ENCODE data around the gene MATR3.
"Not testable (repeated sequence)": the region's sequence is repeated elsewhere in the genome, so short reads cannot be mapped to it uniquely, and the experiment has no call there.

The MATR3 gene

DNA sequence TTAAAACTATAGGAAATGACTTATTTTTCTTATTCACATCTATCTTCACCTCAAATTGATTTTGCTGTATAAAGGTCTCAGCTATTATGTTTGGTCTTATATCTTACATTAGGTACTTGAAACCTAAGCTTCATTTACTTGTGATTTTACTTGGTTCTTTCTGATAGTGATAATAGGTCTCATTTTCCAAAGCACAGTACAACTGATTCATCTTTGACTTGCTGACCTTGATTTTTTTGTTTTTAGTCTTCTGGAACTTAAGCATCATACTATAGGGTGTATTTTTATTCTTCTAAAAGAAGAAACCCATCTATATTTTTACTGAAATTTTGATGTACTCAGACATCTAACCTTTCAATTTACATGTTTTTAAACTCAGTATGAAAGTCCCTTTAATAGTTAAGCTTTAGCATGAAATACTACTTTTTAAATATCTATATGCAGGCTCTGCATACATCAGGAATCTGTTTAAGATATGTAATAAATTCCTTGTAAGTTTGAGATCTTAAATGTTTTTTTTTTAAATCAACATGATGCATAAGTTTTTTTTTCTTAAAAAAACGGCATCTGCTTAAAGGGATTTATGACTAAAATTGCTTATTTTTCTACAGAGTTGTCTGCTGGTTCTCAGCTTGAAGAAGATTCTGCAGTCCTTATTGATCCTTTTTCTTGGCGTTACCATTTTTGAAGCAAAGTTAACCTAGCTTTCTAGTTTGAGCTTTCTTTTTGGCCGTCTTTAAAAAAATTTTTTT lies 13.3 kb downstream of the MATR3 start:
- Histone ChIP-seq H3K36me3 (peaks cover 3 to 70% (median 34%) of the 10 kb centered on the region in 11 experiments; a peak in 19 of 22 replicates), H3K4me2 (peak overlapping the region in 6 of 11 experiments; percentile 17 to 65 (median 38); a peak in 7 of 22 replicates), H3K9me3 (replicated peaks in 1 of 11) (no peaks in the 10 kb centered on the region), H3K4me1 (peaks cover 23 to 96% (median 64%) of the 10 kb centered on the region in 10 experiments), H3K27me3 (no peaks in the 10 kb centered on the region), H3K27ac (no peak overlapping the region), H3K4me3 (no peak overlapping the region), H3K9ac (no peak overlapping the region), H4K20me1 (peaks cover 100% of the 10 kb centered on the region in 11 experiments)
- no peak for TF ChIP-seq Cebpa-rat (IDR thresholded peaks at IDR 0.05)

DNA sequence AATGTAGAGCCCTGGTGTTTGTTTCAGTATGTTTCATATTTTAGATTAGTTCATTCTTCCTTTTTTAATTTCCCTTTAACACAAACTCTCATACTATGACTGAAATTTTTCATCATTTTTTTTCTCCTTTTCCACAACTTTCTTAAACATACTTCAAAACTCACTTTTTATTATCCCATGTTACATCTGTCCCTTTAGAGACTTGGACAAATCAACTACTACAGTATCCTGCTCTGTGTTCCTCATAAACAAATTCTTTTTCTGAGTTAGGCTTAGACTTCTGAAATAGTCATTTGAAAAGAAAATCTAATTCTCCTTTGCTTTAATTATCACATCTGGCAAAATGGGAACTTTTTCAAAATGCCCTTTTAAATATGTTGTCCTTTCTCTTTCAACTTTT lies 15.3 kb downstream of the MATR3 start:
- TF ChIP-seq Cebpa-rat (IDR thresholded peaks at IDR 0.05) = no peak
- Histone ChIP-seq H3K4me2 (peak overlapping the region in 9 of 11 experiments; percentile 17 to 65 (median 34); a peak in 10 of 22 replicates), H3K27me3 (no peaks in the 10 kb centered on the region), H3K9me3 (replicated peaks in 1 of 11) (no peaks in the 10 kb centered on the region), H3K4me1 (peaks cover 17 to 88% (median 55%) of the 10 kb centered on the region in 10 experiments), H3K36me3 (peaks cover 6 to 70% (median 39%) of the 10 kb centered on the region in 11 experiments; a peak in 20 of 22 replicates), H3K4me3 (no peak overlapping the region), H3K27ac (peak overlapping the region in 1 of 11 experiments; percentile 13; a peak in 2 of 22 replicates), H4K20me1 (peaks cover 100% of the 10 kb centered on the region in 11 experiments), H3K9ac (no peak overlapping the region)

DNA sequence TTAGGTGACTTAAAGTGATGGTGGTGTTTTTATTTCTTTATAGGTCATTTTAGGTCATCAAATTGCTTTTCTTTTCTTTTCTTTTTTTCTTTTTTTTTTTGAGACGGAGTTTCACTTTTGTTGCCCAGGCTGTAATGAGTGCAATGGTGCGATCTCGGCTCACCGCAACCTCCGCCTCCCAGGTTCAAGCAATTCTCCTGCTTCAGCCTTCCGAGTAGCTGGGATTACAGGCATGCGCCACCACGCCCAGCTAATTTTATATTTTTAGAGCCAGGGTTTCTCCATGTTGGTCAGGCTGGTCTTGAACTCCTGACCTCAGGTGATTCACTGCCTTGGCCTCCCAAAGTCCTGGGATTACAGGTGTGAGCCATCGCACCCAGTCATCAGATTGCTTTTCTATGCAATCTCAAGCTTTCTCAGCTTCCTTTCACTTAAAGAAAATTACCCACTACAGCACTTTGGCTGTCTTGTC lies 17.2 kb downstream of the MATR3 start:
- peaks cover 18 to 89% (median 59%) of the 10 kb centered on the region in 11 experiments for H3K36me3 ChIP-seq
- H3K27ac ChIP-seq; H3K4me3 ChIP-seq; H3K9ac ChIP-seq; H3K9me3 ChIP-seq (replicated peaks in 1 of 11); H3K27me3 ChIP-seq: not testable (repeated sequence)
- peaks cover 17 to 83% (median 35%) of the 10 kb centered on the region in 10 experiments for H3K4me1 ChIP-seq
- H4K20me1 ChIP-seq = peaks cover 99 to 100% (median 100%) of the 10 kb centered on the region in 11 experiments
- peak overlapping the region in 1 of 11 experiments; percentile 21; a peak in 1 of 22 replicates for H3K4me2 ChIP-seq

DNA sequence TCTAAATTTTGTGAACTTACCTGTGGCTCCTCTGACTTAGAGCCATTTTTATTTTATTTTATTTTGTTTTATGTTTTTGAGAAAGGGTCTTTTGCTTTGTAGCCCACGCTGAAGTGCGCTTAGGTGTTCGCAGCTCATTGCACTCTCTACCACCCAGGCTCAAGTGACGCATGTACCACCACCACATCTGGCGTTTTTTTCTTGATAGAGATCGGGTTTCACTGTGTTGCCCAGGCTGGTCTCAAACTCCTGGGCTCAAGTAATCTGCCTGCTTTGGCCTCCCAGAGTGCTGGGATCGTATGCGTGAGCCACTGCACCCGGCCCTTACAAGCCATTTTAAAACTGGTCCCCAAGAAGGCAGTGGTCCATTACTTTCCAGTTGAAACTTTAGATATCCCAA lies 18.5 kb downstream of the MATR3 start:
- Histone ChIP-seq H3K9me3 (replicated peaks in 1 of 11) (no peaks in the 10 kb centered on the region), H3K27me3 (no peaks in the 10 kb centered on the region), H4K20me1 (peaks cover 99 to 100% (median 100%) of the 10 kb centered on the region in 11 experiments), H3K27ac (no peak overlapping the region), H3K36me3 (peaks cover 31 to 99% (median 72%) of the 10 kb centered on the region in 11 experiments), H3K4me3 (no peak overlapping the region), H3K4me2 (no peak overlapping the region; a peak in 1 of 22 replicates), H3K9ac (no peak overlapping the region; a peak in 1 of 22 replicates), H3K4me1 (peaks cover 12 to 70% (median 29%) of the 10 kb centered on the region in 10 experiments)
- TF ChIP-seq Cebpa-rat (IDR thresholded peaks at IDR 0.05) = no peak

DNA sequence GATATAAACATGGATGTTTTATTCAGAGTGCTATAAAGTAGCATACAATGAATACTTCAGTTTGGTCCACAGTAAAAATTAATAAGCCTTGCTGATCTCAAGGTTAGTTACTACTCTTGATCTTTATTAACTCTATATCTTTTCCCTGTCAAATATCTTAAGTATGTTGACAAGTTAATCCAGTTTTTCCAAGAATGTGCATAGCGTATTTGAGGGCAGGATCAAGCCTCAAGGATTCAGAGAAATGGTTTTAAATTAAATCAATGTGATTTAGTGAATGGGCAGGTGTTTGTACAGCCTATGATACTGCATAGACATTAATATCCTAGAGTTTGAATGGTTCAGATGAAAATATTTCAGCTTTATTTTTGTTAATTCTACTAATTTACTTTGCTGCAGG lies 20.7 kb downstream of the MATR3 start:
- no peaks in the 10 kb centered on the region for H3K9me3 ChIP-seq (replicated peaks in 1 of 11)
- peaks cover 0 to 47% (median 13%) of the 10 kb centered on the region in 10 experiments; a peak in 14 of 20 replicates for H3K4me1 ChIP-seq
- H3K9ac ChIP-seq = no peak overlapping the region
- no peak overlapping the region for H3K4me3 ChIP-seq
- peaks cover 89 to 100% (median 100%) of the 10 kb centered on the region in 11 experiments for H4K20me1 ChIP-seq
- TF ChIP-seq Cebpa-rat (IDR thresholded peaks at IDR 0.05) = no peak
- no peaks in the 10 kb centered on the region for H3K27me3 ChIP-seq
- no peak overlapping the region for H3K4me2 ChIP-seq
- H3K36me3 ChIP-seq = peaks cover 52 to 99% (median 83%) of the 10 kb centered on the region in 11 experiments
- H3K27ac ChIP-seq = no peak overlapping the region

DNA sequence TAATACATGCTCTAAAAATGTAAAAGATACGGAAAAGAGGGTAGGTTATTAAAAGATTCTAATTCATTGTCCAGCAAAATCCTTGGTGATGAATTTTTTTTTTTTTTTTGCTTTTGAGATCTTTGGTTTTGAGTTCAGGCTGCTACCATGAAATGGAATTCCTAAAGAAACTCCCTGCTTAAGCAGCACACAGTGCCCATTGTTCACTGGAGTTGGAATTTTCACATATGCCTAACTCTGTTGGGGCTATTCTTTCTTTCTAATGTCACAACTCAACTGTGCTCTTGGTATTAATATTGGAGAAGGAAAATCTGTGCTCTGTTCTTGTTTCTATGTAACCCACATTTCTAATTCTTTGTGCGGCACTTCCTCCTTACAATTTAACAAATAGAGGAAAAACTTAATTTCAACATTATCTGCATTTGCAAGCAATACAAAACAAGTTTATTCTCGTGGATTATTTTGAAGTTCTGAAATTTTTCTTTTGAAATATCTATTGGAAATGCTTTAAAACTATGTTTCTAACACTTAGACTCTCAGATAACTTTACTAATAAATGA lies 21.6 kb downstream of the MATR3 start:
- Histone ChIP-seq H3K27ac (no peak overlapping the region), H3K9ac (no peak overlapping the region), H3K4me3 (no peak overlapping the region), H3K9me3 (replicated peaks in 1 of 11) (no peaks in the 10 kb centered on the region), H3K4me2 (peak overlapping the region in 2 of 11 experiments; percentile 4 to 51; a peak in 2 of 22 replicates), H4K20me1 (peaks cover 89 to 100% (median 100%) of the 10 kb centered on the region in 11 experiments), H3K4me1 (peaks cover 0 to 39% (median 11%) of the 10 kb centered on the region in 10 experiments; a peak in 12 of 20 replicates), H3K36me3 (peaks cover 61 to 99% (median 91%) of the 10 kb centered on the region in 11 experiments), H3K27me3 (no peaks in the 10 kb centered on the region)
- no peak for TF ChIP-seq Cebpa-rat (IDR thresholded peaks at IDR 0.05)

DNA sequence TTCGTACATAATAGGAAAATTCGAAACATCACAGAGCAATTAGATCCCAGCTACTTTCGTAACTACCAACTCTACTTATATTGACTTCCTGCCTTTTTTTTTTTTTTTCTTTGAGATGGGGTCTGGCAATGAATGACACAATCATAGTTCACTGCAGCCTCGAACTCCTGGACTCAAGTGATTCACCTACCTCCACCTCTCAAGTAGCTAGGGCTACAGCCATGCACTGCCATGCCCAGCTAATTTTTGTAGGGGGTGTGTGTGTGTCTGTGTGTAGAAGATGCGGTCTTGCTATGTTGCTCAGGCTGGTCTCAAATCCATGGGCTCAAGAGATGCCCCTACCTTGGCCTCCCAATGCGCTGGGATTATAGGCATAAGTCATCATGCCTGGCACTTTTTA lies 42.3 kb downstream of the MATR3 start:
- H3K27me3 ChIP-seq = no peaks in the 10 kb centered on the region

DNA sequence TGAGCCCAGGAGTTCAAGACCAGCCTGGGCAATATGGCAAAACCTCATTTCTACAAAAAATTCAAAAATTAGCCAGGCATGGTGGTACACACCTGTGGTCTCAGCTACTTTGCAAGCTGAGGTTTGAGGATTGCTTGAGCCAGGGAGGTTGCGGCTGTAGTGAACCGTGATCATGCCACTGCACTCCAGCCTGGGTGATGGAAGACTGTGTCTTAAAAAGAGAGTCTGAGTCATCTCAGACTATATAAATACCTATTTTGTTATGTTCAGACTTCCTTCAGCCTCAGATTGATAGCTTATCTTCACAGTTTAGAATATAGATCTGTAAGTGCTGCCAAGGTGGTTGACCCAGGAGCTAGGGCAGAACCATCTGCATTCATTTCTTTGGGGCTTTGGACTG lies 46.5 kb downstream of the MATR3 start:
- Histone ChIP-seq H4K20me1 (peaks cover 28 to 63% (median 44%) of the 10 kb centered on the region in 11 experiments), H3K4me2 (peak overlapping the region in 10 of 11 experiments; percentile 85 to 98 (median 90); a peak in 18 of 22 replicates), H3K27me3 (no peaks in the 10 kb centered on the region), H3K9ac (peak overlapping the region in 1 of 11 experiments; percentile 98; a peak in 2 of 22 replicates), H3K4me1 (peaks cover 40 to 51% (median 42%) of the 10 kb centered on the region in 10 experiments), H3K36me3 (peaks cover 6 to 20% (median 12%) of the 10 kb centered on the region in 11 experiments; a peak in 21 of 22 replicates), H3K4me3 (no peak overlapping the region), H3K27ac (peak overlapping the region in 5 of 11 experiments; percentile 1 to 98 (median 19); a peak in 4 of 22 replicates), H3K9me3 (replicated peaks in 1 of 11) (peaks cover 0 to 4% (median 0%) of the 10 kb centered on the region in 11 experiments; a peak in 2 of 22 replicates)
- TF ChIP-seq Cebpa-rat (IDR thresholded peaks at IDR 0.05) = no peak

More for the DNA sequence above, 42.3 kb downstream of the MATR3 start:
- peaks cover 20 to 66% (median 49%) of the 10 kb centered on the region in 11 experiments; a peak in 19 of 22 replicates for H4K20me1 ChIP-seq
- TF ChIP-seq Cebpa-rat (IDR thresholded peaks at IDR 0.05) = no peak
- no peaks in the 10 kb centered on the region for H3K9me3 ChIP-seq (replicated peaks in 1 of 11)
- peaks cover 31 to 47% (median 38%) of the 10 kb centered on the region in 11 experiments for H3K36me3 ChIP-seq
- no peak overlapping the region for H3K9ac ChIP-seq
- no peak overlapping the region for H3K4me2 ChIP-seq
- H3K27ac ChIP-seq = no peak overlapping the region; a peak in 1 of 22 replicates
- H3K4me3 ChIP-seq = no peak overlapping the region
- H3K4me1 ChIP-seq = peaks cover 12 to 25% (median 17%) of the 10 kb centered on the region in 10 experiments

Data from BLaER1 treated with 17β-estradiol and CSF1 and Interleukin-3, amounts not matched to agents 10 nM and 100 nM (cell line).